HG03342 (cell line): ENCODE results near the gene RBM42.

Experiments used
- ATAC-seq: cut with Tn5 transposase; IDR thresholded peaks from one replicate; pipeline ENCODE4 v1.9.1; 2021; ENCODE audit warnings: mild to moderate bottlenecking, moderate library complexity; ENCODE audit not compliant: unreplicated experiment

RBM42 gene

GRCh38 chr19:35620001-35620400 lies 8.8 kb upstream of the RBM42 start:
- ATAC-seq: no peak

GRCh38 chr19:35621708-35622107 lies 7.1 kb upstream of the RBM42 start:
- no peak for ATAC-seq

GRCh38 chr19:35622750-35623149 lies 6.1 kb upstream of the RBM42 start:
- ATAC-seq: no peak

- ATAC-seq: no peak
Measured at GRCh38 chr19:35623327-35624010, 5.4 kb upstream of the RBM42 start.

- no peak for ATAC-seq
Measured at GRCh38 chr19:35628264-35628564, 622 bp upstream of the RBM42 start.

- ATAC-seq: no peak
Measured at GRCh38 chr19:35629332-35629633, 447 bp downstream of the RBM42 start.

GRCh38 chr19:35633727-35634440 lies 5.0 kb downstream of the RBM42 start:
- no peak for ATAC-seq

- ATAC-seq: no peak
Measured at GRCh38 chr19:35636651-35637050, 7.8 kb downstream of the RBM42 start.

GRCh38 chr19:35637165-35637564 lies 8.3 kb downstream of the RBM42 start:
- no peak for ATAC-seq

GRCh38 chr19:35639321-35639639 lies 10.4 kb downstream of the RBM42 start:
- no peak for ATAC-seq

GRCh38 chr19:35639863-35640262 lies 11.0 kb downstream of the RBM42 start:
- ATAC-seq: no peak

GRCh38 chr19:35641515-35642151 lies 12.8 kb downstream of the RBM42 start, which contains the start of gene ETV2:
TSS of gene ETV2 (plus strand) at chr19:35641745. CDS start at chr19:35642461, 716 bp downstream.
- no peak for ATAC-seq

GRCh38 chr19:35642312-35642711 lies 13.5 kb downstream of the RBM42 start:
- ATAC-seq: no peak

- no peak for ATAC-seq
Measured at GRCh38 chr19:35642798-35643254, 14.0 kb downstream of the RBM42 start.

- peak; percentile 30 for ATAC-seq
Measured at GRCh38 chr19:35643255-35644205, 14.7 kb downstream of the RBM42 start.

GRCh38 chr19:35644206-35644986 lies 15.6 kb downstream of the RBM42 start:
- peak; percentile 68 for ATAC-seq

- ATAC-seq: no peak
Measured at GRCh38 chr19:35644987-35645679, 16.3 kb downstream of the RBM42 start.

- no peak for ATAC-seq
Measured at GRCh38 chr19:35645680-35646511, 17.1 kb downstream of the RBM42 start.
